Stimulated activated CD8-positive, alpha-beta memory T cell treated with anti-CD3 and anti-CD28 coated beads, Interleukin-4, amount 100 ng/mL, for 24 hours (primary cell): ENCODE results near the gene PAX8.
"Not testable (repeated sequence)": the region's sequence is repeated elsewhere in the genome, so short reads cannot be mapped to it uniquely, and the experiment has no call there.

Experiments
- DNase-seq: peaks from one replicate; pipeline ENCODE4 v3.0.0-alpha.2; 2020; ENCODE audit warnings: low read depth

Gene PAX8

GRCh38 chr2:113288674-113289149, 10.0 kb upstream of the PAX8 start:
- DNase-seq, result not testable (repeated sequence)

DNA sequence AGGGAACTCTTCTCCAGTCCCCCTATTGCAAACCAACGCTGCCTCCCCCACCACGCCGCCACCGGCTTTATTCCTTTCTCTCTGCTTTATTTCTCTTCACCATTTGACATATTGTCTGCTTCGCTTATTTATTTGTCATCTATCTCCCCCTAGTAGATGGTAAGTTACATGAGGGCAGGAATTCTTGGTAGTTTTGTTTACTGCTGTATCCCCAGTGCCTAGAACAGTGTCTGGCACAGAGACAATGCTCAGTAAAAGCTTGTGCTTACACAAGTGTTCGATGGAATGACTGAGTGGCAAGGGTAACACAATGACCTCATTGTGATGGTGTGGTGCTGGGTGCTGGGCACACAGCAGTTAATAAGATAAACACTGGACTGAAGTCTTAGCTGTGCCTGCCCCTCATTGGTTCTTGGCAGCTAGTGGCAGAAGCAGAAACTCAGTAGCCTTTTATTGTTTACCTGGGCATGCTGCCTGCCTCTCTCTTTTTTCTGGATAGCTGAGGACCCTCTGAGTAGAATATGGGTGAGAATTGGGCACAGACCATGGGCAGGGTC, 9.5 kb upstream of the PAX8 start:
- DNase-seq, result not testable (repeated sequence)

GRCh38 chr2:113285816-113286215, 7.1 kb upstream of the PAX8 start:
- no peak for DNase-seq

GRCh38 chr2:113284999-113285398, 6.3 kb upstream of the PAX8 start:
- DNase-seq, result not testable (repeated sequence)

GRCh38 chr2:113284476-113284875, 5.8 kb upstream of the PAX8 start:
- no peak for DNase-seq

- no peak for DNase-seq
Measured at GRCh38 chr2:113283704-113284284, 5.1 kb upstream of the PAX8 start.

GRCh38 chr2:113282747-113283533, 4.2 kb upstream of the PAX8 start:
- no peak for DNase-seq

- DNase-seq, result no peak
Measured at GRCh38 chr2:113281910-113282746, 3.4 kb upstream of the PAX8 start.

DNA sequence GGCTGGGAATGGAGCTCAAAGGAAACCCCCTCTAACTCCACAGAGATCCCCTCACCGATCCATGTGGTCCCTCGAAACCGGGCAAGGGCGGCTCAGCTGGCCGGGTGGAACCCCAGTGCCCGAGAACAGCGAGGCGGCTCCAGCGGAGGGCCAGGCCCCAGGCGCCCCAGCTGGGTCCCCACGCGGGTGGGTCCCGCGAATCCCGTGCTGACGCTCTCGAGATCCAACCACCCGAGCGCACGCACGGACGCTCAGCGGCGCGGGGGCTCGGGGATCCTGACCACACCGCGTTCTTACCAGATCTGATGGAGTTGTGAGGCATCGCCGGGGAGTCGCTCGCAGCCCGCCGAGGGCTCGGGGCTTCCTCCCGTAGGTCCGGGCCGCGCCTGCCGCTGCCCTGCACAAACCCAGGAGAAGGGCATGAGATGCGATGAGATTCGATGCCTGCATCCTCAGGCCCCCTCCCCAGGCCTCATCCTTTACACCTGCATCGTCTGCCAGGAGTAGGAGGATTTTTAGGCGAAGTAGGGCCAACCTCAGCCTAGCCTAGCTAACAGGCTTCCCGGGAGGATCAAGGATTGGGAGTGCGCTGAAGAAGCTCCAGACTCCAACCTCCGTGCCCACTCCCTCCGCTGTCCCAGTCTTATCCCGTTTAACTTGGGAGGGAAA, 514 bp downstream of the PAX8 start:
- DNase-seq, result no peak

DNA sequence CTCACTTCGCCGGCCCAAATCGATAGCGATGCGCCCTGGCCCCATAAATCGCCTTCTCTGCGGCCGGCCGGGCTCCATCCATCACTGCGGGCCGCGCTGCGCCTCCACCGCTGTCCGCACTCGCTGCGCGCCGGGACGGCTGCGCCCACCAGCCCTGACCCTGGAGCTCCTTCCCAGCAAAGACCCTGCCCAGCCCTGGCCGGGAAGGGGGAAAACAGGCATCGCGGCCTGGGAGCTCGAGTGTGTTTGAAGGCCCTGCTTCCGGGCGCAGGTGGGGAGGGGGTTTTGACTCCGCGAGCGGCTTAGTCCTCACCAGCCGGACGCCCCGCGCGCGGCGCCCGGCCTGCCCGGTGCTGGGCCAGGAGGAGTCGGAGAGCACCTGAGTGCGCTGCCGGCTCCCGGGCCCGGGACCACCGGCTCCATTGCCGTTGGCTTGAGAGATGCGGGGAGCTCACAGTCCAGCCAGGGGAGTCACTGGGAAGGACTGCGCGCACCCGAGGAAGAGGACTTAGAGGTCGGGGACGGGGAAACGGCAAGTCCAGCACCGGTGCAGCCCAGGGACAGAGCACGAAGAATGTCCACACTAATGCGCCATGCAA, 1.1 kb downstream of the PAX8 start:
- DNase-seq, result no peak

GRCh38 chr2:113276761-113277425, 1.8 kb downstream of the PAX8 start:
- DNase-seq, result no peak

- DNase-seq, result no peak
Measured at GRCh38 chr2:113276216-113276760, 2.4 kb downstream of the PAX8 start.

DNA sequence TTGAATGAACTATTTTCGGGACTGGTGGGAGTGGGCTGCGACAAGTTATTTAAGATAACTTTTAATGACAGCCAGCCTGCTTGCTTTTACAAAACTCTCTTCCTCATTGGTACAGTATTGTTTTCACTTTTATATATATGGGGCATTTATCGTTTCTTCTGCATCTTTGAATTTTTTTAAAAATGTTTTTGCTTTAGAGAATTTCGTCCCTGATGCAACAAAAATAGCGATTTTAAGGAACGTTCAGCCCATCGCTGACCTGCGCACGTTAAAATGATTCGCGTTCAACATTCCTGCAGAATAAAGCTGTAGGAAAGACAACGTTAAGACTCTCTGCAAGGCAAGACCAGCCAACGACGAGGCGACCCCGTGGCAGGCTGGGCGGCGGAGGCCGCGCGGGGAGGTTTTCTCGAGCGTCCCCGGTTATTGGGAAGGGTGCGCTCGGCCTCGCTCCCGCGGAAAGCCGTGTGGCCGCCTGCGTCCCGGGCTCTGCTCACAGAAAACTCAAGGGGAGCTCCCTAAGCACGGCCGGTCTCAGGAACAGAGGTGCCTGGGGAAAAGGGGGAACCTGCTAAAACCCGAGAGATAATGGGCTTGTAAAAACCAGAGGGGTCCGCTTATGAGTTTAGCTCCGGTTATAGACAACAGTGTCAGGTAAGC, 3.0 kb downstream of the PAX8 start:
- DNase-seq, result no peak

- DNase-seq, result no peak
Measured at GRCh38 chr2:113274432-113274831, 4.3 kb downstream of the PAX8 start.

DNA sequence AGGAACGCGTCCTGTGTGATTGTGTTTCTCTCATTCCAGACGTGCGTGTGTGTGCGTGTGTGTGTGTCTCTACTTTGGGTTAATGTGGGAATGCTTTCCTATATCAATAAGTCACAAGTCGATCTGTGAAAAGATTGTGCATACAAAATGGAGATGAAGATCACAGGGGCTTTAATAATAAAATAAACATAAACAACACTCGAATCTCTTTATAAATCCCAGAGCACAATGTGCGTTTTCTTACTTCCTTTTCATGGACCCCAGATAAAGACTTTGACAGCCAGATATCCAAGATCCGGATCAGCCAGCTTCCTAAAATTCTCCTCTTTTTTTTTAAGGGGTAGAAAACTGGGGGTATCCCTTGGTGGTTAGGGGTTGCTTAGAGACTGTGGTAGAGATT, 4.7 kb downstream of the PAX8 start:
- no peak for DNase-seq

- no peak for DNase-seq
Measured at GRCh38 chr2:113273027-113273551, 5.6 kb downstream of the PAX8 start.

GRCh38 chr2:113272477-113272876, 6.2 kb downstream of the PAX8 start:
- no peak for DNase-seq

- no peak for DNase-seq
Measured at GRCh38 chr2:113268621-113269360, 9.9 kb downstream of the PAX8 start.

- no peak for DNase-seq
Measured at GRCh38 chr2:113266431-113266830, 12.3 kb downstream of the PAX8 start.
